Measurements from ENCODE around the gene ARHGEF6. TPM values are rescaled to one million over a fixed set of nuclear protein-coding genes. Genes with fewer than 3 reads are reported as not detected.
"Not testable (repeated sequence)": the region's sequence is repeated elsewhere in the genome, so short reads cannot be mapped to it uniquely, and the experiment has no call there.

The ARHGEF6 gene
- total RNA-seq, result 10 to 100 TPM; 14.2 to 17.7 TPM
- long read RNA-seq, donor 1, full-length matches to known transcripts, result 2 of 7 reads
- long read RNA-seq, donor 1, partial matches to known transcripts, result 0 of 7 reads
- long read RNA-seq, donor 1, other reads (novel, unspliced or antisense), result 5 of 7 reads
- long read RNA-seq, donor 2, partial matches to known transcripts, result 0 of 2 reads
- long read RNA-seq, donor 2, other reads (novel, unspliced or antisense), result 2 of 2 reads

GRCh38 chrX:136780763-136781162 lies at the start of gene ARHGEF6:
ARHGEF6 (minus strand) TSS chrX:136780932; CDS start chrX:136780882, 50 bp downstream.
- DNase-seq (ENCODE audit: low spot score), result no peak
- intact Hi-C loops (cut with DNase I), result no loop called here

GRCh38 chrX:136829413-136829812 lies 48.7 kb upstream of the ARHGEF6 start:
- DNase-seq (ENCODE audit: low spot score), result no peak
- intact Hi-C loops (cut with DNase I), result no loop called here

GRCh38 chrX:136828830-136829229 lies 48.1 kb upstream of the ARHGEF6 start:
- no peak for DNase-seq (ENCODE audit: low spot score)
- intact Hi-C loops (cut with DNase I), result no loop called here

- no peak for DNase-seq (ENCODE audit: low spot score)
- intact Hi-C loops (cut with DNase I), result no loop called here
Measured at GRCh38 chrX:136827026-136827425, 46.3 kb upstream of the ARHGEF6 start.

GRCh38 chrX:136825771-136826170 lies 45.0 kb upstream of the ARHGEF6 start:
- DNase-seq (ENCODE audit: low spot score), result no peak
- intact Hi-C loops (cut with DNase I), result no loop called here

- intact Hi-C loops (cut with DNase I), result no loop called here
- DNase-seq (ENCODE audit: low spot score), result no peak
Measured at GRCh38 chrX:136823175-136823574, 42.4 kb upstream of the ARHGEF6 start.

- no peak for DNase-seq (ENCODE audit: low spot score)
- intact Hi-C loops (cut with DNase I), result no loop called here
Measured at GRCh38 chrX:136822337-136823095, 41.8 kb upstream of the ARHGEF6 start.

GRCh38 chrX:136819756-136820155 lies 39.0 kb upstream of the ARHGEF6 start:
- DNase-seq (ENCODE audit: low spot score); intact Hi-C loops (cut with DNase I): not testable (repeated sequence)

- intact Hi-C loops (cut with DNase I), result no loop called here
- no peak for DNase-seq (ENCODE audit: low spot score)
Measured at GRCh38 chrX:136819031-136819703, 38.4 kb upstream of the ARHGEF6 start.

GRCh38 chrX:136816975-136817374 lies 36.2 kb upstream of the ARHGEF6 start:
- no peak for DNase-seq (ENCODE audit: low spot score)
- intact Hi-C loops (cut with DNase I), result no loop called here

GRCh38 chrX:136814847-136815750 lies 34.4 kb upstream of the ARHGEF6 start:
- intact Hi-C loops (cut with DNase I), result no loop called here

GRCh38 chrX:136812286-136812685 lies 31.6 kb upstream of the ARHGEF6 start:
- DNase-seq (ENCODE audit: low spot score), result no peak
- intact Hi-C loops (cut with DNase I), result no loop called here

More at GRCh38 chrX:136814847-136815750, 34.4 kb upstream of the ARHGEF6 start:
- no peak for DNase-seq (ENCODE audit: low spot score)

GRCh38 chrX:136810493-136810892 lies 29.8 kb upstream of the ARHGEF6 start:
- no peak for DNase-seq (ENCODE audit: low spot score)
- intact Hi-C loops (cut with DNase I), result no loop called here

- no peak for DNase-seq (ENCODE audit: low spot score)
- intact Hi-C loops (cut with DNase I), result no loop called here
Measured at GRCh38 chrX:136806891-136807410, 26.2 kb upstream of the ARHGEF6 start.

- DNase-seq (ENCODE audit: low spot score), result no peak
- intact Hi-C loops (cut with DNase I), result no loop called here
Measured at GRCh38 chrX:136802515-136802914, 21.8 kb upstream of the ARHGEF6 start.

GRCh38 chrX:136797787-136798186 lies 17.1 kb upstream of the ARHGEF6 start:
- intact Hi-C loops (cut with DNase I), result loop anchor here in 1 of 2 donors (2.0 kb wide), 1 partner anchor 43 kb away; no protein-coding TSS in a partner anchor
- no peak for DNase-seq (ENCODE audit: low spot score)

GRCh38 chrX:136795132-136795531 lies 14.4 kb upstream of the ARHGEF6 start:
- DNase-seq (ENCODE audit: low spot score); intact Hi-C loops (cut with DNase I): not testable (repeated sequence)

- DNase-seq (ENCODE audit: low spot score); intact Hi-C loops (cut with DNase I): not testable (repeated sequence)
Measured at GRCh38 chrX:136794660-136795059, 13.9 kb upstream of the ARHGEF6 start.

GRCh38 chrX:136794080-136794479 lies 13.3 kb upstream of the ARHGEF6 start:
- DNase-seq (ENCODE audit: low spot score), result no peak
- intact Hi-C loops (cut with DNase I), result no loop called here
